Mucosa of gallbladder (tissue), 1 donor: Measurements from ENCODE around the gene VN1R2. TPM values are rescaled to one million over a fixed set of nuclear protein-coding genes. Genes with fewer than 3 reads are reported as not detected.

Experiments used
- total RNA-seq: library from RNA; stranded (reverse); gene quantifications from one replicate; pipeline ENCODE4 v1.2.1, GENCODE V29; 2021
- donor health status: DM: no; HTN: no; CAD: no.

Gene VN1R2
- total RNA-seq, 1 donor from 2014 or later = not detected

Other genes with a start within 250 kb of the VN1R2 start
- gene ERVV-1, start 244.4 kb upstream of the VN1R2 start, total RNA-seq = not detected
- not detected for gene ERVV-2, start 213.6 kb upstream of the VN1R2 start, total RNA-seq
- 66.8 TPM for gene ZNF160, start 154.9 kb upstream of the VN1R2 start, total RNA-seq
- gene ZNF415, start 125.4 kb upstream of the VN1R2 start, total RNA-seq = 13.1 TPM
- 14.7 TPM for gene ZNF347, start 99.2 kb upstream of the VN1R2 start, total RNA-seq
- gene ZNF665, start 64.9 kb upstream of the VN1R2 start, total RNA-seq = 4.3 TPM
- 21.4 TPM for gene ZNF677, start 3.4 kb upstream of the VN1R2 start, total RNA-seq
- not detected for gene VN1R4, start 9.4 kb downstream of the VN1R2 start, total RNA-seq
- 7.5 TPM for gene ZNF845, start 75.5 kb downstream of the VN1R2 start, total RNA-seq
- gene ZNF525, start 107.4 kb downstream of the VN1R2 start, total RNA-seq = 18.1 TPM
- gene ZNF765, start 136.9 kb downstream of the VN1R2 start, total RNA-seq = 12.9 TPM
- gene ZNF761, start 173.7 kb downstream of the VN1R2 start, total RNA-seq = 43.7 TPM
- 13.2 TPM for gene ZNF813, start 209.4 kb downstream of the VN1R2 start, total RNA-seq